Chondrocyte (in vitro differentiated cells): ENCODE data around the gene SPAM1. TPM values are rescaled to one million over a fixed set of nuclear protein-coding genes. Genes with fewer than 3 reads are reported as not detected.
"Not testable (repeated sequence)": the region's sequence is repeated elsewhere in the genome, so short reads cannot be mapped to it uniquely, and the experiment has no call there.

Experiments
- DNase-seq: peaks from one replicate; pipeline ENCODE4 v3.0.0; 2021; ENCODE audit warnings: mixed read lengths, low spot score
- H3K27ac Mint-ChIP-seq: one replicate; pipeline ENCODE4 v1.8.0; 2021; ENCODE audit warnings: mild to moderate bottlenecking, moderate library complexity, mixed read lengths; ENCODE audit not compliant: unreplicated experiment
- H3K27me3 Mint-ChIP-seq: 2 replicates; pipeline ENCODE4 v1.8.0; 2021; ENCODE audit warnings: low read depth, mixed read lengths
- H3K36me3 Mint-ChIP-seq: 2 replicates; pipeline ENCODE4 v1.8.0; 2021; ENCODE audit warnings: low read depth, mixed read lengths
- H3K4me1 Mint-ChIP-seq: 2 replicates; pipeline ENCODE4 v1.8.0; 2021; ENCODE audit warnings: low read depth, mild to moderate bottlenecking, mixed read lengths
- H3K4me3 Mint-ChIP-seq: one replicate; pipeline ENCODE4 v1.8.0; 2021; ENCODE audit warnings: mild to moderate bottlenecking, moderate library complexity, mixed read lengths; ENCODE audit not compliant: unreplicated experiment
- H3K9me3 Mint-ChIP-seq: 2 replicates; pipeline ENCODE4 v1.8.0; 2021; ENCODE audit warnings: low read depth, mixed read lengths
- total RNA-seq: library from RNA; stranded (reverse); gene quantifications from 3 replicates; pipeline ENCODE4 v1.2.1, GENCODE V29; 2021
- TF ChIP-seq, protein P1 (sequence below): fragments of 200-600 bp; sonication (generic); IDR thresholded peaks from 2 replicates; pipeline ENCODE4 v1.5.0; 2021; ENCODE audit warnings: antibody characterized with exemption, mild to moderate bottlenecking, moderate library complexity

Gene SPAM1
- total RNA-seq, 1 donor from 2014 or later: not detected

GRCh38 chr7:123996327-123996625 is 71.2 kb downstream of the SPAM1 start:
- no peaks in the 10 kb centered on the region for H3K36me3 Mint-ChIP-seq
- H3K4me1 Mint-ChIP-seq: no peaks in the 10 kb centered on the region

DNA sequence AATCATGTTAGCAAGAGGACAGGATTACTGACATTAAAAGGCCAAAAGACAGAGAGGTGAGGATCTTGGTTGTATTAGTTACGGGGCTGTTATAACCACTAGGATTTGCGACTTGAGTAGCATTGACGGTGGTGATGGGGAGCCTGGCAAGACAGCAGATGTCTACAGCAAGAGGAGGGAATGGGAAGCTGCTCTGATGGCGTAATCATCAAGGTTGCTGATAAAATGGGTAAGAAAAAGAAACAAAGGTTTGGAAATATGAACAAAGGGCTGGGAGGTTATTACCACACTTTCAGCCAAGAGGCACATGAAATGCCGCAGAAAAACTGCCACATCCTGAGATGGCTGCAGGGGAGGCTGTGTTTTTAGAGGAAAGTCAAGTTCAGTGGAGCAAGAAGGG is 73.9 kb downstream of the SPAM1 start:
- TF ChIP-seq, protein P1, sequence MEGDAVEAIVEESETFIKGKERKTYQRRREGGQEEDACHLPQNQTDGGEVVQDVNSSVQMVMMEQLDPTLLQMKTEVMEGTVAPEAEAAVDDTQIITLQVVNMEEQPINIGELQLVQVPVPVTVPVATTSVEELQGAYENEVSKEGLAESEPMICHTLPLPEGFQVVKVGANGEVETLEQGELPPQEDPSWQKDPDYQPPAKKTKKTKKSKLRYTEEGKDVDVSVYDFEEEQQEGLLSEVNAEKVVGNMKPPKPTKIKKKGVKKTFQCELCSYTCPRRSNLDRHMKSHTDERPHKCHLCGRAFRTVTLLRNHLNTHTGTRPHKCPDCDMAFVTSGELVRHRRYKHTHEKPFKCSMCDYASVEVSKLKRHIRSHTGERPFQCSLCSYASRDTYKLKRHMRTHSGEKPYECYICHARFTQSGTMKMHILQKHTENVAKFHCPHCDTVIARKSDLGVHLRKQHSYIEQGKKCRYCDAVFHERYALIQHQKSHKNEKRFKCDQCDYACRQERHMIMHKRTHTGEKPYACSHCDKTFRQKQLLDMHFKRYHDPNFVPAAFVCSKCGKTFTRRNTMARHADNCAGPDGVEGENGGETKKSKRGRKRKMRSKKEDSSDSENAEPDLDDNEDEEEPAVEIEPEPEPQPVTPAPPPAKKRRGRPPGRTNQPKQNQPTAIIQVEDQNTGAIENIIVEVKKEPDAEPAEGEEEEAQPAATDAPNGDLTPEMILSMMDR: no peak
- no peak for DNase-seq
- H3K4me1 Mint-ChIP-seq: no peaks in the 10 kb centered on the region
- peaks cover 26% of the 10 kb centered on the region for H3K9me3 Mint-ChIP-seq
- H3K27me3 Mint-ChIP-seq: peaks cover 2% of the 10 kb centered on the region
- H3K27ac Mint-ChIP-seq: no peak overlapping the region
- H3K36me3 Mint-ChIP-seq: no peaks in the 10 kb centered on the region
- no peak overlapping the region for H3K4me3 Mint-ChIP-seq

More at GRCh38 chr7:123996327-123996625, 71.2 kb downstream of the SPAM1 start:
- no peak overlapping the region for H3K4me3 Mint-ChIP-seq
- DNase-seq: no peak
- peaks cover 4% of the 10 kb centered on the region for H3K9me3 Mint-ChIP-seq
- H3K27ac Mint-ChIP-seq: no peak overlapping the region
- TF ChIP-seq, protein P1: no peak
- peaks cover 2% of the 10 kb centered on the region for H3K27me3 Mint-ChIP-seq

DNA sequence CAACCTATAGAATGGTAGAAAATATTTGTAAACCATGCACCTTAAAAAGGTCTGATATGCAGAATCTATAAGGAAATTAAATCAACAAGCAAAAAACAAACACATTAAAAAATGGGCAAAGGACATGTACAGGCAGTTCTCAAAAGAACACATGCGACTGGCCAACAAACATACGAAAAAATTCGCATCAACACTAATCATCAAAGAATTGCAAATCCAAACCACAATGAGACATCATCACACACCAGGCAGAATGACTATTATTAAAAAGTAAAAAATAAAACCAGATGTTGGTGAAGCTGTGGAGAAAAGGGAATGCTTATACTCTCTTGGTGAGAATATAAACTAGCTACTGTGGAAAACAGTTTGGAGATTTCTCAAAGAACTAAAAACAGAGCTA is 74.7 kb downstream of the SPAM1 start:
- Mint-ChIP-seq H3K27me3 (peaks cover 2% of the 10 kb centered on the region), H3K27ac (no peak overlapping the region), H3K36me3 (no peaks in the 10 kb centered on the region), H3K4me1 (no peaks in the 10 kb centered on the region), H3K9me3 (peaks cover 26% of the 10 kb centered on the region), H3K4me3 (no peak overlapping the region)
- TF ChIP-seq, protein P1: no peak
- DNase-seq: no peak

DNA sequence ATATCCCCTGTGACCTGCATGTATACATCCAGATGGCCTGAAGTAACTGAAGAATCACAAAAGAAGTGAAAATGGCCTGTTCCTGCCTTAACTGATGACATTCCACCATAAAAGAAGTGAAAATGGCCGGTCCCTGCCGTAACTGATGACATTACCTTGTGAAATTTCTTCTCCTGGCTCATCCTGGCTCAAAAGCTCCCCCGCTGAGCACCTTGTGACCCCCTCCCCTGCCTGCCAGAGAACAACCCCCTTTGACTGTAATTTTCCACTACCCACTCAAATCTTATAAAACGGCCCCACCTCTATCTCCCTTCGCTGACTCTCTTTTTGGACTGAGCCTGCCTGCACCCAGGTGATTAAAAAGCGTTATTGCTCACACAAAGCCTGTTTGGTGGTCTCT is 83.3 kb downstream of the SPAM1 start:
- DNase-seq, H3K4me3 Mint-ChIP-seq, H3K27ac Mint-ChIP-seq, H3K36me3 Mint-ChIP-seq, H3K4me1 Mint-ChIP-seq, H3K9me3 Mint-ChIP-seq, H3K27me3 Mint-ChIP-seq: not testable (repeated sequence)

DNA sequence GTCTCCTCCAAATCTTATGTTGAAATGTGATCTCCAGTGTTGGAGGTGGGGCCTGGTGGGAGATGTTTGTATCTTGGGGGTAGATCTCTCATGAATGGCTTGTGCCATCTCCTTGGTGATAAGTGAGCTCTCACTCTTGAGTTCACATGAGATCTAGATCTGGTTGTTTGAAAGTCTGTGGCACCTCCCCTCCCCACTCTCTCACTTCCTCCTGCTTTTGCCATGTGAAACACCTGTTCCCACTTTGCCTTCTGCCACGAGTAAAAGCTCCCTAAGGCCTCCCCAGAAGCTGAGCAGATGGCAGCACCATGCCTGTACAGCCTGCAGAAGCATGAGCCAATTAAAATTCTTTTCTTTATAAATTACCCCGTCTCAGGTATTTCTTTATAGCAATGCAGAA is 84.3 kb downstream of the SPAM1 start:
- Mint-ChIP-seq H3K4me1 (no peaks in the 10 kb centered on the region), H3K4me3 (no peak overlapping the region), H3K27me3 (no peaks in the 10 kb centered on the region), H3K36me3 (no peaks in the 10 kb centered on the region), H3K9me3 (no peaks in the 10 kb centered on the region), H3K27ac (no peak overlapping the region)
- no peak for DNase-seq
- TF ChIP-seq, protein P1: no peak

Other genes starting within 250 kb of the SPAM1 start
- 24.1 to 35.5 TPM (median 34.2 TPM) in 3 replicates for gene WASL, start 176.2 kb upstream of the SPAM1 start, total RNA-seq
- gene HYAL4, start 80.1 kb upstream of the SPAM1 start, total RNA-seq: not detected in 3 replicates
- not detected in 3 replicates for gene TMEM229A, start 107.8 kb downstream of the SPAM1 start, total RNA-seq